Measurements from ENCODE around the gene APP.

APP gene

GRCh38 chr21:26170471-26171257 is at the start of gene APP:
Gene APP, minus strand, starts transcription at chr21:26170770. Its CDS starts 150 bp downstream, at chr21:26170620.
- peak; percentile 91 for TF ChIP-seq CTCF (IDR thresholded peaks at IDR 0.05; ENCODE audit: control insufficient read depth, extremely low read depth, insufficient read depth)
- H3K4me3 ChIP-seq (ENCODE audit: low read depth, low read length) = peak within 1 kb of the TSS; percentile 81
- no peak for DNase-seq (ENCODE audit: low read depth)

GRCh38 chr21:26212220-26212619 is 41.6 kb upstream of the APP start:
- no peak for TF ChIP-seq CTCF (IDR thresholded peaks at IDR 0.05; ENCODE audit: control insufficient read depth, extremely low read depth, insufficient read depth)
- no peak for DNase-seq (ENCODE audit: low read depth)
- H3K4me3 ChIP-seq (ENCODE audit: low read depth, low read length) = no peak overlapping the region

GRCh38 chr21:26210614-26211013 is 40.0 kb upstream of the APP start:
- no peak overlapping the region for H3K4me3 ChIP-seq (ENCODE audit: low read depth, low read length)
- no peak for DNase-seq (ENCODE audit: low read depth)

GRCh38 chr21:26207021-26207420 is 36.5 kb upstream of the APP start:
- TF ChIP-seq CTCF (IDR thresholded peaks at IDR 0.05; ENCODE audit: control insufficient read depth, extremely low read depth, insufficient read depth) = no peak
- no peak for DNase-seq (ENCODE audit: low read depth)
- no peak overlapping the region for H3K4me3 ChIP-seq (ENCODE audit: low read depth, low read length)

More at GRCh38 chr21:26210614-26211013, 40.0 kb upstream of the APP start:
- no peak for TF ChIP-seq CTCF (IDR thresholded peaks at IDR 0.05; ENCODE audit: control insufficient read depth, extremely low read depth, insufficient read depth)

GRCh38 chr21:26199456-26199855 is 28.9 kb upstream of the APP start:
- TF ChIP-seq CTCF (IDR thresholded peaks at IDR 0.05; ENCODE audit: control insufficient read depth, extremely low read depth, insufficient read depth) = no peak
- no peak for DNase-seq (ENCODE audit: low read depth)
- H3K4me3 ChIP-seq (ENCODE audit: low read depth, low read length) = no peak overlapping the region

- DNase-seq (ENCODE audit: low read depth) = no peak
- no peak for TF ChIP-seq CTCF (IDR thresholded peaks at IDR 0.05; ENCODE audit: control insufficient read depth, extremely low read depth, insufficient read depth)
Observed at GRCh38 chr21:26195708-26196107, 25.1 kb upstream of the APP start.

GRCh38 chr21:26194811-26195251 is 24.3 kb upstream of the APP start:
- no peak for DNase-seq (ENCODE audit: low read depth)
- no peak overlapping the region for H3K4me3 ChIP-seq (ENCODE audit: low read depth, low read length)
- no peak for TF ChIP-seq CTCF (IDR thresholded peaks at IDR 0.05; ENCODE audit: control insufficient read depth, extremely low read depth, insufficient read depth)

More at GRCh38 chr21:26195708-26196107, 25.1 kb upstream of the APP start:
- H3K4me3 ChIP-seq (ENCODE audit: low read depth, low read length) = no peak overlapping the region
